ENCODE results near the gene TIAL1.

Gene TIAL1

GRCh38 chr10:119588071-119588470, 8.7 kb downstream of the TIAL1 start:
- TF ChIP-seq BACH2 (CRISPR knock-in tag; IDR thresholded peaks at IDR 0.05; ENCODE audit: borderline replicate concordance) (no peak), GLIS3 (CRISPR knock-in tag; IDR thresholded peaks at IDR 0.05) (no peak), ZFP3 (CRISPR knock-in tag; IDR thresholded peaks at IDR 0.05) (no peak), POU6F1 (CRISPR knock-in tag; IDR thresholded peaks at IDR 0.05; ENCODE audit: borderline replicate concordance, low read depth) (no peak), CSDC2 (CRISPR knock-in tag; IDR thresholded peaks at IDR 0.05) (no peak)
- no peak for ATAC-seq

GRCh38 chr10:119578355-119578754, 18.4 kb downstream of the TIAL1 start:
- TF ChIP-seq SNAI2 (CRISPR knock-in tag; IDR thresholded peaks at IDR 0.05) (no peak), CSDC2 (CRISPR knock-in tag; IDR thresholded peaks at IDR 0.05) (no peak), ZC3H10 (CRISPR knock-in tag; IDR thresholded peaks at IDR 0.05) (no peak), TSHZ2 (CRISPR knock-in tag; IDR thresholded peaks at IDR 0.05) (no peak), GLIS3 (CRISPR knock-in tag; IDR thresholded peaks at IDR 0.05) (no peak), CREB5 (CRISPR knock-in tag; IDR thresholded peaks at IDR 0.05; ENCODE audit: low read depth) (no peak), ISL1 (CRISPR knock-in tag; IDR thresholded peaks at IDR 0.05) (no peak), ZFP3 (CRISPR knock-in tag; IDR thresholded peaks at IDR 0.05) (no peak), ARNTL (CRISPR knock-in tag; IDR thresholded peaks at IDR 0.05; ENCODE audit: borderline replicate concordance, low read depth) (no peak), PPARA (CRISPR knock-in tag; IDR thresholded peaks at IDR 0.05; ENCODE audit: borderline replicate concordance) (no peak), ZNF565 (CRISPR knock-in tag; conservative IDR thresholded peaks at IDR 0.05; ENCODE audit: low read depth) (no peak), POU6F1 (CRISPR knock-in tag; IDR thresholded peaks at IDR 0.05; ENCODE audit: borderline replicate concordance, low read depth) (no peak), BACH2 (CRISPR knock-in tag; IDR thresholded peaks at IDR 0.05; ENCODE audit: borderline replicate concordance) (no peak), TCF4 (CRISPR knock-in tag; IDR thresholded peaks at IDR 0.05; ENCODE audit: borderline replicate concordance) (no peak), ESRRG (CRISPR knock-in tag; IDR thresholded peaks at IDR 0.05) (no peak), ZFP30 (CRISPR knock-in tag; IDR thresholded peaks at IDR 0.05) (no peak), ZNF70 (CRISPR knock-in tag; IDR thresholded peaks at IDR 0.05) (no peak)
- ATAC-seq: no peak

- ATAC-seq: no peak
- TF ChIP-seq OSR1 (CRISPR knock-in tag; IDR thresholded peaks at IDR 0.05) (no peak), ZNF70 (CRISPR knock-in tag; IDR thresholded peaks at IDR 0.05) (no peak), CREB5 (CRISPR knock-in tag; IDR thresholded peaks at IDR 0.05; ENCODE audit: low read depth) (no peak), POU6F1 (CRISPR knock-in tag; IDR thresholded peaks at IDR 0.05; ENCODE audit: borderline replicate concordance, low read depth) (no peak), ZC3H10 (CRISPR knock-in tag; IDR thresholded peaks at IDR 0.05) (no peak), ARNTL (CRISPR knock-in tag; IDR thresholded peaks at IDR 0.05; ENCODE audit: borderline replicate concordance, low read depth) (no peak), RARB (CRISPR knock-in tag; IDR thresholded peaks at IDR 0.05) (no peak), ISL1 (CRISPR knock-in tag; IDR thresholded peaks at IDR 0.05) (no peak), PPARA (CRISPR knock-in tag; IDR thresholded peaks at IDR 0.05; ENCODE audit: borderline replicate concordance) (no peak), GLIS3 (CRISPR knock-in tag; IDR thresholded peaks at IDR 0.05) (no peak), ESRRG (CRISPR knock-in tag; IDR thresholded peaks at IDR 0.05) (no peak), TOX (CRISPR knock-in tag; IDR thresholded peaks at IDR 0.05; ENCODE audit: borderline replicate concordance) (no peak), ZNF565 (CRISPR knock-in tag; conservative IDR thresholded peaks at IDR 0.05; ENCODE audit: low read depth) (no peak), CSRNP3 (CRISPR knock-in tag; IDR thresholded peaks at IDR 0.05) (no peak), SNAI2 (CRISPR knock-in tag; IDR thresholded peaks at IDR 0.05) (no peak)
Observed at GRCh38 chr10:119575991-119576390, 20.8 kb downstream of the TIAL1 start.

Measured in SK-N-SH treated with all-trans-retinoic acid at 6 μM for 48 hours (cell line).